Inflammatory macrophage treated with lipopolysaccharide for 1 hour (primary cell): ENCODE measurements around the gene SH3RF3.

ENCODE experiments used
- DNase-seq, 2 donors: peaks; one replicate each; pipeline ENCODE4 v3.0.0-alpha.2; 2020 to 2022

SH3RF3 gene

DNA sequence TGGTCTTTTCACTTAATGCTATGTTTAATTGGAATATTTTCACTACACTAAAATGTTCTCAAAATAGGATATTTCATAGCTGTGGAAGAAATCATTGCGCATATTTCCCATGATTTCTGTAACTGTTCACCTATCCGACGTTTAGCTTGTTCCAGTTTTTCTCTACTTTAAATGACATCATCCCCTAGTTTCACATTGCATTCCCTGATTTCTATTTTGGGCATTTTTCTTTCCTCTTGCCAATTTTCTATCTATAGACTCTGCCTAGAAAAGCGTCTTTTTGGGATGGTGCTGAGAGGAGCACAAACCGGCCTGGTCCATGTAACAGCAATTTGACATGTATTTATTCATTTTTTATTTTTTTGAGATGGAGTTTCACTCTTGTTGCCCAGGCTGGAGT, 163.4 kb downstream of the SH3RF3 start:
- no peak for DNase-seq

DNA sequence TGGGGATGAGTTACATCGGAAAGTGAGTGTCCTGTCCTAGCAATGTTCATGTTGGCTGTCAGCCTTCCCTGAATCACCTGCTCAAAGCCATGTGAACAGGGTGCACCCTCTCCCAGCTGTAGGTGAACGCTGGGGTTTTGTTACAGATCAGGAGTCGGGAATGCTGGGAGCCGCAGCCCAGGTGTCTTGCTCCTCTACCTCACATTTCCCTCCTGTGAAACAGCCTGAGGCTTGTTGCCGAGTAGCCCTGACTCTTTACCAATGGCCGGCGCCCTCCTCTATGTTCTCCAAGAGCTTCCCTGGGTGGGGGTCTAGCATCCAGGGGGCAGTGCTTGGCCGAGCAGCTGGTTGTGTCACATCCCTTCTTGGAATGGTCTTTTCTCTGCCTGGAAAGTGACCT, 164.7 kb downstream of the SH3RF3 start:
- no peak for DNase-seq

DNA sequence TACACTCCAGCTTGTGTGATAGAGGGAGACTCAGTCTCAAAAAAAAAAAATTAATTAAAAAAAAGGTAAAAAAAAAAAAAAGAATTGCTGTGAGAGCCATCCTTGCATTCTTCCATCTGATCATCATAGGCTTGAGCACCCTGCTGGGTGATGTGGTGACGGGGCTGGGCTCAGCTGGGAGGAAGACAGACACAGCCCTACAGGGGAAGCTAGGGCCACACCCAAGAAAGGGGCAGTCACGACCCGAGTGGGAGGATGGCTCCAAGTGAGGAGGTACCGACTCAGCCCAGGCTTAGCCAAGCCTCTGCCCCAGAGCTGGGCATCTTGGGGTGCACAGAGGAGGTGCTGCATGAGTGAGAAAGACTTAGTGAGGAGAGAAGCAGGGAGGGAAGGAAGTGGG, 165.5 kb downstream of the SH3RF3 start:
- DNase-seq, result no peak

DNA sequence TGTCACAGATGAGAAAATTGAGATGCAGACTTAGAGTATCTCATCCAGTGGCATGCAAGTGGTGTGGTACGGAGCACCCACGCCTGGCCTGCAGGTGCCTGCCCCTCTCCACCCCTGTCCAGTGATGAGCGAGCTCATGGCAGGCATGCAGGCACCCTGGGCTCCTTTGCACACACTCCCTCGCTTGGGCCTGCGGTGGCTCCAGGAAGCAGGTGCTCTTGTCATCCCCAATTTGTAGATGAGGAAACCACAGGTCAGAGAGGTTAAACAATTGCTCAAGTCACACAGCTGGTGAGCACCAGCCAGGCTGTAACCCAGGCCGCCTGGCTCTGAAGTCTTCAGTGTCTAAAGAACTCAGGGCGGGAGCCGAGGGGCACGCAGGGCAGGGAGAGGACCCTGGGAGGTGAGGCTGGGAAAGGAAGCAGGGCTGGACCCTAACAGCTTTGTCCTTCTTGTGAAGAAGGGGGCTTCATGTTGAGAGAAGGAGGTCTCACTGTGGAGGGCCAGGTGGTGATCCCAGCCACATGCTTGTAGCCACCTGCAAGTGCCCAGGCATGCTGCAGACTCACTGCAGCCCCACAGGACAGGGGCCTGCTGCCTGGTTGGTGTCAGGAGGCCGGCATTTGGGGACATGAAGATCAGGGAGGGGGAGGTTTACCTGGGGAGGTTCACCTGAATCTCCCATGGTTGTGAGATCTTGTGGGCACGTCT, 166.2 kb downstream of the SH3RF3 start:
- no peak for DNase-seq

DNA sequence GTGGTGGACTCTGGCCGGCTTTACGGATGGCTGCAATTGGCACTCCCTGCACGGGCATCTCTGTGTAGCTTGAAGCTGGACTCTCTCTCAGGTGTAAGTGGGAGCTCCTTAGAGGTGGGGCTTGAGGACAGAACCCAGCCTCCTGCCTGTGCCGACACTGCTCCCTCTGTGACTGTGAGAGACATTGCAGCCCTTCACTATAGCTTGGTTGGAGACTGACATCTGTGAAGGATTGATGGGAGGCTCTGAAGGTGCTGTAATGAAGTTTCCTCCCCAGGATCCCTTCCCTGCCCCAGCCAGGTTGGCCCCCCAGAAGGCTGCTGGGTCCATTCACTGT, 166.7 kb downstream of the SH3RF3 start:
- no peak for DNase-seq

DNA sequence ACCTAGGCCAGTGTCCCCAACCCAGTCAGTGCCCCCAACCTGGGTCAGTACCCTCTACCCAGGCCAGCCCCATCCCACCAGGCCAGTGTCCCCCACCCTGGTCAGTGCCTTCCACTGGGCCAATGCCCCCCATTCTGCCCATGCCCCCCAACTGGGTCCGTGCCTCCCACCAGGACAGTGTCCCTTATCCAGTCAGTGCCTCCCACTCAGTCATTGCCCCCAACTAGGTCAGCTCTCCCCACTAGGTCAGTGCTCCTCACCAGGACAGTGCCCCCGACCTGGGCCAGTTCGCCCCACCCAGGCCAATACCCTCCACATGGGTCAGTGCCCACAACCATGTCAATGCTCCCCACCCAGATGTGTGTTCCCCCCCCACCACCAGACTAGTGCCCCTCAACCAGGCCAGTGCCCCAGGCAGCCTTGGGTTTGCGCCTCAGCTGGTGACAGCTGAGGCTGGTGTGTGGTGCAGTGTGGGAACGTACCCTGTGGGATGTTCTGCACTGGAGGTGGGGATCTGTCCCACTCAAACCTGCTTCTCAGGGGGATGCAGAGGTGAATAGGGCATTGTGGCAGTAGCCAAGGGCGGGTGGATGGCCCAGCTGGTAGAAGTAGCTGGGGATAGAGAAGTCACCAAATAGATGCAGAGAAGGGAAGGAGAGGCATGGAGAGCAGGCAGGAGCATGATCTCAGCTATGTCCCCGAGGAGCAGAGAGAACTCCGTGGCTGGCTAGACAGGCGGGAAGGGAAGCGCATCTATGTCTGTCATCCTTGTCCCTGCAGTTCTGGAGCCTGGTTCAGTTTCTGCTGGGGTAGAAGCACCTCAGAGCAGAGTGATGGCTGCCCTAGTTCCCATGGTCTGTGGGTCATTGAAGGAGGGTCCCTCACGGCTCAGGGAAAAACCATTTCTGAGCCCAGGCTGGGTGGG, 168.8 kb downstream of the SH3RF3 start:
- no peak for DNase-seq

DNA sequence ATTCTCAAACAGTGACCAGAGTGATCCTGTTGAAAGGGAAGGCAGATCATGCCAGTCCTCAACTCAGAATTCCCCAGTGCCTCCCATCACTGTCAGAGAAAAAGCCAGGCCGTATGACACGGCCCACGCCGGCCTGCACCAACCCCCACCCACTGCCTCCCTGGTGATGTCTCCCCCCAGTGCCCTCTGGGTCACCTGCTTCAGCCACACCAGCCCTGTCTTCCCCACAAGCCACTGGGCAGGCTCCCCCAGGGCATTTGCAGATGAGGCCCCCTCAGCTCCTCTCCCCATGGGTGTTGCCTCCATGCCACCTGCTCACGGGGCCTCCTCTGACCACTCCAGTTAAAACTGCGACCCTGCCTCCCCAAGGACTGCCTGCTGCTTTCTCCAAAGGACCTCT, 169.8 kb downstream of the SH3RF3 start:
- DNase-seq, result no peak

DNA sequence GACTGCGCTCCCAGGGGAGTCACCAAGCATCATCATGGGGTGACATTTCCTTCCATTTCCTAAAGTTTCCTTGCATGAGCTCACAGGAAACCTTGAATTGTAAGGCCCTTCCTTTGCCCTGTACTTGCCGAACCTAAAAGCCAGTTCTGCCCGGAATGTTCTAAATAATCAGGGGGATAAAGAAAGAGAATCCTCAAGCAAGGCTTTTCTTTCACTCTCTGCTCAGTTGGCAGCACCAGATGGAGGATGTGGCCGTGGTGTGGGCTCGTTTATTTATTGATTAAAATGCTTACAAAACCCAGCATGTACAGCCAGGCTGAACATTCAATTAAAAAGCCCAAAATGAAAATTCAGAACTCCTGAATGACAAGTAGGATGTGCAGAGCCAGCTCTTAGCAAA, 170.5 kb downstream of the SH3RF3 start:
- DNase-seq, result no peak

DNA sequence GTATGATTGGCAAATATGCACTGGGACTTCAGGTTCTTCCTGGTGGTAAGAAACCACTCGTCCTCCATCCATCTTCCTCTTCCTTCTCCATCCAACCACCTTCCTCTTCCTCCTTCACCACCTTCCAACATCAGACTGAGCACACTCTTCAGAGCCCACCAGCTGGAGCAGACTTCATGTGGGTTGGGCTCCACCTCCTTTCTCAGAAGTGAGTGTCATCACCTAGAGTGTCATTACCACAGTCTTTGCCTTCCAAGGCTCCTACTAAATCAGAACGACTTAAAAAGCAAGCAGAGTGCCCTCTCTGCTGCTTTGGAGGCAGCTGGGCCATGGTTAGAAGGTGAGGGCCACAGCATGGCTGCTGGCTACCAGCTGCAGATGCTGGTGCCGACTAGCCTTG, 171.6 kb downstream of the SH3RF3 start:
- DNase-seq, result no peak

DNA sequence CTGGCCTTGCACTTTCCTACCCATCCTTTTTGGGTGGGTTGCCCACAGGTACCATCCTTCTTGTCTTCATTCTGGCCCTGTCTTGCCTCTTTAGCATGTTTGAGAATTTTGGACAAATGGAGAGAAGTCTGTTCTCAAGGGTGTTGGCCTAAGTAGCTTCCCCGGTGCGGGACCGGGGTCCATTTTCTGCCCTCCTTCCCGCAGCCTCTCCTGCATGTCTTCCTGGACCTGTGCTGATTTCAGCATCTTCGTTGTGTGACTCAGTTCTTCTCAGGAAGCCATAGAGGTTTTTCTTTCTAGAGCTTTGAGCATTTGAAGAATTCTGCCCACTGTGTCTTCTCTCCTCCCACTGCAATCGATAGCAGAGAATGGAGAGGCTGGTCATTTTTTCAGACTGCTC, 172.7 kb downstream of the SH3RF3 start:
- no peak for DNase-seq

DNA sequence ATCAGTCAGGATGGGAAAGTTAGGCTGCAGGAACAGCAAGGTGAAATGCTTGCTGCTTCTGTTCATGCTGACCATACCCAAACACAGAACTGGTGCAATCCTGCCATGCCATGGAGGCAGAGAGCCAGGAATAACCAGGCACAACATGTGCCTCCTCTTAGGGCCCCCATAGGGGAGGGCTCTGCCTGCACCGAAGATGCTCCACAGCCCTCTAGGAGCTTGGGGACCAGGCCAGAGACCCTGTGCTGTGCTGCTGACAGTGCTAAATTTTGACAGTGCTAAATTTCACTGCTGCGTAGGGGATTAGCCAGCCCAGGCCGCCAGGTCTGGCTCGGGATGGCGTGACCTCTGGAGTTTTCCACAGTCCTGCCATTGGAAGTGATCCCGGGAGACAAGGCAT, 173.3 kb downstream of the SH3RF3 start:
- no peak for DNase-seq

DNA sequence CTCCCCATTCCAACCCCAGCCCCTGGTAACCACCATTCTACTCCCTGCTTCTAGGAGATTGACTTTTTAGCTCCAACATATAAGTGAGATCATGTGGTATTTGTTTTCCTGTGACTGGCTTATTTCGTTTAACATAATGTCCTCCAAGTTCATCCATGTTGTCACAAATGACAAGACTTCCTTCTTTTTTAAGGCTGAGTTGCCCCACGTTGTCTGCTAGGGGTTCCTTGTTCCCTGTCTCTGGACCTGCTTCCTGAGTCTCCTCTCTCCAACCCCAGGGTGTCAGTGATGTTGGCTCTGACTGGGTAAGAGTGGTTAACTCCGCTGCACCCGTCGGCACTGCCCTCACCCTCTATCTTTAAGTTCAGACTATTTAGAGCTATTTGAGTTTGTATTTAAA, 175.2 kb downstream of the SH3RF3 start:
- peak; percentile 23 to 40 for DNase-seq

DNA sequence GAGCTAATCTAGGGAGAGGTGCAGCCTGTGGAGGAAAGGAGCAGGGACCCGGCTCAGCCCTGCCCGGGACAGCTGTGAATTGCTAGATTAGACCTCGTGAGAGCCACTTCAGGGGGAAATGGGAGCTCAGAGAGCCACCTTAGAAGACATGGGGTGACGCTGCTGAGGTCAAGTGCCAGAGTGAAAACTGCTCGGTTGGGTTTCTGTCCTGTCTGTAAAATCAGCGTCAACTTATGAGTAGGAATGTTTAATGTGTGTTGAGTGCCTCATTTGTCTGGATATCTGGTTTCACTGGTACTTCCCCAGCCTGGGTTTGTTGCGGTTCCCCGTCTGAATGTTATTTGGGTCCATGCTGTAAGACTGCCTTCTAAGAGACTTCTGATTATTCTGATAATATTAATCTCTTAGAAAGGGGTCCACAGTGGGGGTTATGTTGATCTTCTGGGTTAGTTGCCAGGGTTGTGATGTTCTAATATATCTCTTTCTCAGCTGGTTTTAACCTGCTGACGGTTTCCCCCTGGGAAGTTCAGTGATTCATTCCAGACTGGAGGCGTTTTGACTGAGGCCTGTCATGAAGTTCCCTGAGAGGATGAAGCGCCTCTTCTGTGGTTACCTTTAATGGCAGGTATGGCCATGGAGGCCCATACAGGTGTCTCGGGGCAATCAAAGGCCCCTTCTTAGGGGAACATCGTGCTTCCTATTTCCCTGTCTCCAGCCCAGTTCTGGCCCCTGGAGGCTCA, 175.9 kb downstream of the SH3RF3 start:
- DNase-seq, result no peak

DNA sequence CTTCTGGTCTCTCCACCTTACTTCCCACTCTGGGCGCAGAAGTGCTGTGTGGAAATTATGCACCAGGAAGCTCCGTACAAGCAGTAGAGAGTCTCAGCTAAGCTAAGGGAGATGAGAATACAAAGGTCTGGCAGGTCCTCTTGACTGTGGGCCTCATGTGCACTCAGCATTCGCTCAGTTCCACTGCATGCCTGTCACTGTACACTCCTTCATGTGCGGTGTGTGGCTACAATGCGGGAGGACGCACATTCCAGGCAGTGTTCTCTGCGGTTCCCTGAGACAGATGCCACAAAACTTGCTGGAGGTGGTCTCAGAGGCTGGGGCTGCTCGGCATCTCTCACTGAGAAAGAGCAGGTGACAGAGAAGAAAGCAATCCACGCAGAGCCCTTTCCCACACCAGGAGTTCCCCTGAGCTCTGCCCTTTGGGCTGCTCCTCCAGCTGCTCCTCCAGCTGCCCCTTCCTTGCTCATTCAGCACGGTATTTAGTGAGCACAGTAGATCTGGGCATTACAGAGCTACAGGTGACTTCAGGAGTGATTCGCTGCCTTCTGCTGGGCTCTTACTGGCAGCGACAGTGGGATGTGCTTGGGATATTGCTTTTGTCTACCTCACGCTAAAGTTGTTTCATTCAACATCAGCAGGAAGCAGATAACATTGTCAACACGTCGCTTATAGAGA, 176.6 kb downstream of the SH3RF3 start:
- DNase-seq, result no peak

DNA sequence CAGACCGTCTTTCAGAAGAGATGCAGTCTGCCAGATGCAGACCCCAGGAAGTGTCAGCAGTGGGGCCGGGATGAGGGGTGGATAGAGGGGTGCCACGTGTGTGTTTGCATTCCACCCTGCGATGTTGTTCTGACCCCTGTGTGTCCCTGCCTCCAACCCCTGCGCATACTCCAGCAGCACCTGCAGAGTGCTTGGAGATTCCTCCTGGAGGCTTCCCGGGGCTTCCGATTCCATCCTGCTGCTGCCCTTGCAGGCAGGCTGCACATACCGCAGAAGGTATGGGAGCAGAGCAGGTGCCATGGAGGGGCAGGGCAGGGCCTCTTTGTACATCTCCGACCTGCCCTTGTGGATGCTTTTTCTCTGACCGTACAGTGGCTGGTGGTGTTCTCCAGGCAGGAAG, 177.2 kb downstream of the SH3RF3 start:
- no peak for DNase-seq

DNA sequence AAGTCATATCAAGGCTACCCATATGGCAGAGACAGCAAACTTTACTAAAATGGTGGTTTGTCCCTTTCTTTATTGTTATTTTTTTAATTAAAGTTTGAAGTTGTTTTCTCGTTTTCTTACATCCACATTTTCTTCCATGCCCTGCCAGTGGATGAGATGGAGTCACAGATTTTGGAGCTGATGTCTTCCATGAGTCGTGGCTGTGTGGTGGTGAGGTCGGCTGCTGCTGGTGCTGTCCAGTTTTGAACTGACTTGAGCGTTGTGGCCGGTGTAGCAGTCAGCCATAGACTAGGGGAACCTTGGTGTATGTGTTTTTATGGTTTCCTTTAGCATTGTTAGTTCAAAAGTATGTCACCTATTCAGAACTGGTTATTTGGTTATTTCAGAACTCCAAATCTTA, 182.8 kb downstream of the SH3RF3 start:
- DNase-seq, result no peak

DNA sequence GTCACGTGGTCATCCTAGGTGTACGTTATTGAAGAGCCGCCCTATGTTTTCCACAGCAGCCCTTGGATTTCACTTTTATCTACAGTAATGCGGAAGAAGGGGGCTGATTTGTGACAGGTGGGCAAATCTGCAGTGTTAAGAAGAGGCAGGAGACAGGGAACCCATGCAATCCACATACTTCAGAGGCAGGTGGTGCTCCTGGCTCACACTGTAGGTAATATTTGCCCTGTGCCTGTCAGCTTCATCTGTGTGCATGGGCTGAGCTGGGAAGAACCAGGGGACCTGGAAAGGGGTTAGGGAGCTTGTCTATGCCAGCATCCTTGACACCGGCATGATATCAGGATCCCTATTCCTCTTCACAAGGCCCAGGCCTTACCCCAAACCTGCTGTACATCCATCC, 183.9 kb downstream of the SH3RF3 start:
- no peak for DNase-seq

DNA sequence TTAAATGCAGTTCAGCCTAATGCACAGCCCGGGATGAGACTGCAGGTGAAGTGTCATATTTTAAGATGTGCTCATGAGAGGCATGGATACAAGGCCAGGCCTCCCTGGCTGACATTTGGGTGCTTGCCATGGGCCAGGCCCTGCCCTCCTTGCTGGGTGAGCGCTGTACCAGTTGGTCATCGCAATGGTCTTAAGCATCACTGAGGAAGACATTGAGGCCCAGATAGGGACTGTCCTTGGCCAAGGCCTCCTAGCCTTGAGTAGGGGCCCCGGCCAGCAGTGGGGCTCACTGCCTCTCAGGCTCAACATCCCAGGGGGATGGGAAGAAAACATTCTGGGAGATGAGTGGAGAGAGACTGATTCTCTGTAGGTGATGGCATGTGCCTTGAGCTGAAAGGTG, 184.3 kb downstream of the SH3RF3 start:
- DNase-seq, result no peak

DNA sequence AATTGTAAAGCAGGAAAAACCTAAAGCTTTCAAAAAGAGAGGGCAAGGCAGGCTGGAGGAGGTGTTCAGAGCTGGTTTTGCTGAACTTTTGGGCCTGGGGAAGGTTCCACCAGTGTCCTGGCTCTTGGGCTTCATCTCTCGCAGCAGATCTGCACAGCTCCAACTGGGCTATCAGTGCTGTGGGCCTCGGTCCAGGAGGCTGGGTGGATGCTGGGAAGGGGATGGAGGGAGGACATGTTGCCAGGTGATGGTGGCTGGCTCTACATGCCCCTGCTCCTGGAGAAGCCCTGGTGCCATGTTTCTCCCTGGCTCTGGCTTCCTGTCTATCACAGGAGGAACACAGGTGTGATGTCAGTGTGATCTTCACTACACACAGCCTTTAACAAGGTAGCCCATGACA, 187.1 kb downstream of the SH3RF3 start:
- DNase-seq, result no peak

DNA sequence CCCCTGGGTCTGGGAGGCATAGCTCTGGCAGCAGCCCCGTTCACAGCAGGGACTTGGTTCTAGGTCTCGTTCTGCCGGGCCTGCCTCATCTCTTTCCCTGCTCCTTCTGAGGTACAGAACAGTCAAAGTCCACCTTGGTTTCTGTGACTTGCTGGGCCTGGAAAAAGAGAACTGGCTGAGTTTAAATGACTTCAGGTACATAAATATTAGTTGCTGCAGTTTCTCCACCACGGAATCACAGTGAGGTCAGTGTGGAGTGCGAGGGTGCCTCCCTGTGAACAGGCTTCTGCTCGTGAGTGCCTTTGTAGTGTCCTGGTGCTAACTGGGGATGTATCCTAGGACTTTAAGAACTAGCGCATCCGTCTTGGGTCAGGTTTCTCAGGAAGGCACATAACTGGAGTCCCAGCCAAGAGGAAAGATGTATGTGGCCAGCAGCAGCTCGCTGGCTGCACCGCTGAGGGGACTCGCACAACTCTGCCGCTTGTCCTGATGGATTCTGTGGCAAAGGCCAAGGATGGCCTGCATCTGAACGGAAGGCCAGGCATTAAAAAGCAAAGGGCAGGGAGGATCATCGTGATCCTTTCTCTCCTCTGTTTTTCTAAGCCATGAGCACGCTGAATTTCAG, 188.6 kb downstream of the SH3RF3 start:
- no peak for DNase-seq

DNA sequence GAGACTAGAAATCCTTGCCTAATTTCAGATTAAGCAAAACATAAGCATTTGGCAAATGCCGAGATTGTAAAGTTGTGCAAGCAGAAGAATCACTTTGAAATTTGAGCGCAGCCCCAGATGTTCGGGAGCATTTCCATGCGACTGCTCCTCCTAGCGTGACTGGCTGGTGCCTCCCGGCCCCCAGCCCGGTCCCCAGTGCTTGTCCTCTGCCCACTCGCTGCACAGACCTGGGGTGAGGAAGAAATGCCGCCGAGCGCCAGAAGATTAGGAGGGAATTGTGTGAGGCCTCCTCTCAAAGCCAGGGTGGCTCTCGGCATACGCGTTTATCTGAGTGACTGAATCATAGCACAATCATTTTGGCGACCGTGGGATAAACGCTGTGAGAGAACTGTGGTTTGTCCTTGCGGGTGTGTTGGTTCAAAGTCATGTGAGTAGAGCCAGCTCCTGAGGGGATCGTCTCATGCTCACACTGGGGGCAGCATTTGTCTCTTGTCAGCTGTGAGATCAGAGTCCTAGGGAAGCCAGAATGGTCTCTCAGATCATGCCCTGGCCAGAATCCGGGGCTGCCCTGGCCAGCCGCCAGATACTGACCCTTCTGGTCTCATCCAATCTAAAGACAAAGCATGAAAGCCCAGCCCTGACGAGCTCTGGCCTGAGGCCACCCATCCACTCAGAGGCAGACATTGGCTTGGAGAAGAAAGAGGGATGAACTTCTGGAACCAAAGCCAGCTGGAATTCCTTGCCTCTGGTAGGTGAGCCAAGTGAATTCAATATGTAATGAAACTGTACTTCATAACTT, 189.3 kb downstream of the SH3RF3 start:
- DNase-seq, result no peak

DNA sequence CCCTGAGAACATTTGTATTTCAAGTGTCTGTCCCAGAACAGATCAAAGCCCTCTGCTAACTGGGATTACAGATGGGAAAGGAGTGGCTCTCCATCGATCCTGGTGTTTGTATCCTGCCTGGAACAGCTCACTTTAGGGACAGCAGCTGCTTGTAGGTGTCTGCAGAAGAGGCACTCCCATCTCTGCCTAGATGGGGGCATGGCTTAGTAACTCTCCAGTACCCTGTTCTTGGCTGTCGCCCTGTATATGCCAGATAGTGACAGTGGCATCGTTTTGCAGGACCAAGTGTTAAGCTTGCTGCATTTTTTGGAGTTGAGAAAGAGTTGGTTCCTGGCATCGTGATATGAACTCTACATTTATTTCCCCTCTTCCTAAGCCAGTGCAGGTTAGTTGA, 189.9 kb downstream of the SH3RF3 start:
- DNase-seq, result no peak
